HG02981 (cell line): ENCODE results near the gene GPATCH8.
A peak's percentile ranks its signal among the peaks of the same experiment; 100 is the strongest.

Experiments used
- ATAC-seq: cut with Tn5 transposase; IDR thresholded peaks from one replicate; pipeline ENCODE4 v1.9.1; 2021; ENCODE audit warnings: mild to moderate bottlenecking, moderate library complexity; ENCODE audit not compliant: unreplicated experiment

Gene GPATCH8

DNA sequence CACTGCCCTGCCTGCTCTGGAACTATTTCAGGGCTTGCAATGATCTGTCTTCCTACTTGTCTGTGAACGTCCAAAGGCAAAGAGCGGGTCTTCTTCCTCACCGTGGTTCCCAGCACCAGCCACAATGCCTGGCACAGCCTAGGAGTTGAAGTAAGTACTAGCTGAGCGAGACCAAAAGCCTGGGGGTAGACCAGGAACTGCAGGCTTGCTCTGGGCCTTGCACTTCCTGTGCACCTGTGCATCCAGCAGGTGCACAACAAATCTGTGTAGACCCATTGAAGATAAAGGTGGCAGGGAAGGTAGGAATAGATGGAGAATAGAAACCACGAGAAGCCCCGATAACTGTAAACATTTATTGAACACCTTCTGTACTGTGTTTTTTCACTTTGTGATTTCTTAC lies 144.2 kb downstream of the GPATCH8 start:
- no peak for ATAC-seq

- ATAC-seq, result no peak
These were observed 145.1 kb downstream of the GPATCH8 start for GRCh38 chr17:44358066-44358465.

DNA sequence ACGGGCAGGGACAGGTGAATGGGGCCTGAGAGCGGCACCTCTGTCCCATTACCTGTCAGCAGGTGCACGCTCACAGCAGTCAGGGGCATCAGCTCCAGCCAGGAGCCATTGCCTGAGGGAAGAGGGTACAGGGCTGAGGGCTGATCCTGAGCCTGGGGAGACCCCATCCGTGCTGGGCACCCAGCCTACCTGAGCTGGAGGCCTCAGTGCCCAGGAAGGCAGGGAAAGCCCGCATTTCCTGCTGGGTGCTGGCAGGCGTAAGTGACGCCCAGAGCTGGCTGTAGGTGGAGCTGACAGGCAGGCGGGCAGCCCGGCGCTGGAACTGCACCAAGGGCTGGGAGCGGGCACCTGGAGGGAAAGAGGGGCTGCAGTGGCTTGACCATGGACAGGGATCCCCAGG lies 147.0 kb downstream of the GPATCH8 start:
- ATAC-seq, result no peak

- no peak for ATAC-seq
These were observed 147.5 kb downstream of the GPATCH8 start for GRCh38 chr17:44355642-44356099.

- ATAC-seq, result no peak
These were observed 148.3 kb downstream of the GPATCH8 start for GRCh38 chr17:44354582-44355561.

DNA sequence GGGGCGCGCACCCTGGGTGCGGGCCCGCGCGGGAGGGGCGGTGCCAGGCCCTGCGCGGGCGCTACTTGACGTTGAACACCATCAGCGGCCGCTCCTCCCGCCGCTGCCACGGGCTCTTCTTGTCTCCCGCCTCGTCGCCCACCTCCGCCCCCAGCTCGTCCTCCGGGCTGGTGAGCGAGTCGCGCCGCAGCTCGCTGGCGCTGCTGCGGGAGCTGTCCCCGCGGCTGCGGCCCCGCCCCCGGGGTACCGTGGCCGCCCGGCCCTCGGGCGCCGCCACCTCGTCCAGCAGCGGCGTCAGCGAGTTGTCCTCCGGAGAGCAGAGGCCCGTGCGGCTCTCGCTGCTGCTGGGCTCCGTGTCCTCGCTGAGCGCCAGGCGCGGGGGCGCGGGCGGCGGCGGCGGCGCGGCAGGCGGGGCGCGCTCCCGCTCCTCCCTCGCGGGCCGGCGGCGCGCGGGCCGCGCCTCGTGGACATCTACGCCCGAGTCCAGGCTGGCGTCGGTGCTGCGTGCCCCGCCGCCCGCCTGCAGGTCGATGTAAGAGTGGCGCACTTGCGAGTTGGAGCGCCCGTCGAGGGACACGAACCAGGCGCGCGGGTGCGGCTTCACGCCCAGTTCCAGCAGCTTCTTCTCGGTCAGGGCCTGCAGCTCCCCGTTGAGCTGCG lies 149.4 kb downstream of the GPATCH8 start:
- no peak for ATAC-seq

DNA sequence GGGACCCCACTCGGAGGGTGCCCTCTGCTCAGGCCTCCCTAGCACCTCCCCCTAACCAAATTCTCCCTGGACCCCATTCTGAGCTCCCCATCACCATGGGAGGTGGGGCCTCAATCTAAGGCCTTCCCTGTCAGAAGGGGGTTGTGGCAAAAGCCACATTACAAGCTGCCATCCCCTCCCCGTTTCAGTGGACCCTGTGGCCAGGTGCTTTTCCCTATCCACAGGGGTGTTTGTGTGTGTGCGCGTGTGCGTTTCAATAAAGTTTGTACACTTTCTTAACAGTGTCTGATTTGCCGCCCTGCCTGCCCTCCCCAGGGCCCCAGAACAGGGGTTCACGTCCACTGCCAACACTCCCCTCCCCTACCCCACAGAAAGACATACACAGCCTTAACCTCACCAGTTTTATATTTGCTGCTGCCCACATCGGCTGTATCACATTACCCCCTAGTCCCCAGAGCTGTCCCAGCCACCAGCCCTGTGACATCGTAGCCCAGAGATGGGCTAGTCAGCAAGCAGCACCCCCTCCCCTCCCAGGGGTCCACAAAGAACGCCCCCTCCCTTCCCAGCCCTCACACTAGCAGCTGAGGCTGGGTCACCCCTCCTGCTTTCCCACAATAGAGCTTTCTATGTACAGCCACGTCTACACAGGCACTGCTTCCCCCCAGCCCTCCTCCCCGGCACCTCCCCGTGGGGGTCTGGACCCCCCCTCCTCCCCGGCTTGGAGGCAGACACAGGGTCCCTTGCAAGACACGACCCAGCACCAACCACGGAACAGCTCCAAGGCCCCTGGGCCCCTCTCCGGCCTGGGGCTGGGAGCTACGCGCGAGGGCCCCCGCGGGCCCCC lies 150.2 kb downstream of the GPATCH8 start:
- ATAC-seq, result no peak

DNA sequence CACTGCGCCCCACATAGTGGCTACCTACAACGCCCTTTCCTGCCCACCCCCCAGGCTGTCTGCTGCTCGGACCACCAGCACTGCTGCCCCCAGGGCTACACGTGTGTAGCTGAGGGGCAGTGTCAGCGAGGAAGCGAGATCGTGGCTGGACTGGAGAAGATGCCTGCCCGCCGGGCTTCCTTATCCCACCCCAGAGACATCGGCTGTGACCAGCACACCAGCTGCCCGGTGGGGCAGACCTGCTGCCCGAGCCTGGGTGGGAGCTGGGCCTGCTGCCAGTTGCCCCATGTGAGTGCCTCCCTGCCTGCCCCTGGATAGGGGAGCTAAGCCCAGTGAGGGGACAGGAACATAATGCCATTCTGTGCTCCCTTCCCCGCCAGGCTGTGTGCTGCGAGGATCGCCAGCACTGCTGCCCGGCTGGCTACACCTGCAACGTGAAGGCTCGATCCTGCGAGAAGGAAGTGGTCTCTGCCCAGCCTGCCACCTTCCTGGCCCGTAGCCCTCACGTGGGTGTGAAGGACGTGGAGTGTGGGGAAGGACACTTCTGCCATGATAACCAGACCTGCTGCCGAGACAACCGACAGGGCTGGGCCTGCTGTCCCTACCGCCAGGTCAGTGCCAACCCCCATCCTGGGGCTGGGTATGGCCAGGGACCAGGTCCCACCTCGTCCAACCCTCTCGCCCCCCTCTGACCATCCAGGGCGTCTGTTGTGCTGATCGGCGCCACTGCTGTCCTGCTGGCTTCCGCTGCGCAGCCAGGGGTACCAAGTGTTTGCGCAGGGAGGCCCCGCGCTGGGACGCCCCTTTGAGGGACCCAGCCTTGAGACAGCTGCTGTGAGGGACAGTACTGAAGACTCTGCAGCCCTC lies 151.0 kb downstream of the GPATCH8 start:
- ATAC-seq, result no peak

- no peak for ATAC-seq
These were observed 151.7 kb downstream of the GPATCH8 start for GRCh38 chr17:44351464-44351863.

GRCh38 chr17:44350733-44351226 lies 152.4 kb downstream of the GPATCH8 start:
- ATAC-seq, result no peak

- no peak for ATAC-seq
These were observed 153.6 kb downstream of the GPATCH8 start for GRCh38 chr17:44349553-44350070.

GRCh38 chr17:44348988-44349364 lies 154.2 kb downstream of the GPATCH8 start:
- ATAC-seq, result no peak

GRCh38 chr17:44348234-44348987 lies 154.8 kb downstream of the GPATCH8 start:
- peak; percentile 46 for ATAC-seq
